GM18498 (cell line): ENCODE results near the gene CYTH2.

ENCODE experiments used
- ATAC-seq: cut with Tn5 transposase; IDR thresholded peaks from one replicate; pipeline ENCODE4 v1.9.1; 2021; ENCODE audit warnings: mild to moderate bottlenecking, moderate library complexity; ENCODE audit not compliant: unreplicated experiment

The CYTH2 gene

GRCh38 chr19:48452289-48453190, 16.6 kb upstream of the CYTH2 start:
- ATAC-seq: no peak

GRCh38 chr19:48454150-48454730, 14.9 kb upstream of the CYTH2 start:
- ATAC-seq: no peak

GRCh38 chr19:48455171-48455907, 13.8 kb upstream of the CYTH2 start, which contains the start of gene KCNJ14:
KCNJ14 (plus strand) TSS chr19:48455574; CDS start chr19:48461725, 6,151 bp downstream.
- no peak for ATAC-seq

- ATAC-seq: no peak
Observed at GRCh38 chr19:48455908-48456562, 13.1 kb upstream of the CYTH2 start.

GRCh38 chr19:48456864-48457263, 12.3 kb upstream of the CYTH2 start:
- ATAC-seq: no peak

- no peak for ATAC-seq
Observed at GRCh38 chr19:48458016-48458415, 11.2 kb upstream of the CYTH2 start.

GRCh38 chr19:48461651-48461981, 7.6 kb upstream of the CYTH2 start:
- no peak for ATAC-seq

- ATAC-seq: no peak
Observed at GRCh38 chr19:48461982-48462655, 7.0 kb upstream of the CYTH2 start.

GRCh38 chr19:48465215-48465614, 4.0 kb upstream of the CYTH2 start:
- no peak for ATAC-seq

GRCh38 chr19:48466561-48467325, 2.4 kb upstream of the CYTH2 start:
- no peak for ATAC-seq

GRCh38 chr19:48468772-48469288, 339 bp upstream of the CYTH2 start:
- ATAC-seq: peak; percentile 94

- no peak for ATAC-seq
Observed at GRCh38 chr19:48469934-48470680, 938 bp downstream of the CYTH2 start.

- no peak for ATAC-seq
Observed at GRCh38 chr19:48470856-48471255, 1.7 kb downstream of the CYTH2 start.

GRCh38 chr19:48471836-48472235, 2.7 kb downstream of the CYTH2 start:
- ATAC-seq: no peak

GRCh38 chr19:48473161-48473966, 4.2 kb downstream of the CYTH2 start:
- ATAC-seq: no peak

- ATAC-seq: no peak
Observed at GRCh38 chr19:48474084-48474592, 5.0 kb downstream of the CYTH2 start.

- no peak for ATAC-seq
Observed at GRCh38 chr19:48475369-48476068, 6.3 kb downstream of the CYTH2 start.
